Stimulated activated CD4-positive, alpha-beta T cell treated with anti-CD3 and anti-CD28 coated beads, TNF-alpha, amount 100 ng/mL, for 24 hours (primary cell): Measurements from ENCODE around the gene IZUMO2.
"Not testable (repeated sequence)": the region's sequence is repeated elsewhere in the genome, so short reads cannot be mapped to it uniquely, and the experiment has no call there.

Experiments used
- DNase-seq, 3 experiments: peaks; one replicate each; pipeline ENCODE4 v3.0.0-alpha.2; 2020; ENCODE audit warnings: low read depth in 3 of 3

Gene IZUMO2

DNA sequence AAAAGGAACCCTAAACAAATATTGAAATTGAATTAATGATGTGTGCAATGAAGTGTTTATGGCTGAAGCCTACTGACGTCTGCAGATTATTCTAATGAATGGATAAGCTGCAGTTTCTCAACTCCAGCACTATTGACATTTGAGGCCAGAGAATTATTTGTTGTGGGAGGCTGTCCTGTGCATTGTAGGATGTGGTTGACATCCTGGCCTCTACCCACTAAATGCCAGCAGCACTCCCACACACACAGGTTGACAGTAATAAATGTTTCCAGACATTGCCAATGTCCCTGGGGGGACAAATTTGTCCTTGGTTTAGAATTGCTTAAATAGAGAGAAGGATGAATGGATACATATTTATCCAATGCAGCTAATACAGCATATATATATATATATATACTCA is 21.1 kb upstream of the IZUMO2 start:
- no peak for DNase-seq

DNA sequence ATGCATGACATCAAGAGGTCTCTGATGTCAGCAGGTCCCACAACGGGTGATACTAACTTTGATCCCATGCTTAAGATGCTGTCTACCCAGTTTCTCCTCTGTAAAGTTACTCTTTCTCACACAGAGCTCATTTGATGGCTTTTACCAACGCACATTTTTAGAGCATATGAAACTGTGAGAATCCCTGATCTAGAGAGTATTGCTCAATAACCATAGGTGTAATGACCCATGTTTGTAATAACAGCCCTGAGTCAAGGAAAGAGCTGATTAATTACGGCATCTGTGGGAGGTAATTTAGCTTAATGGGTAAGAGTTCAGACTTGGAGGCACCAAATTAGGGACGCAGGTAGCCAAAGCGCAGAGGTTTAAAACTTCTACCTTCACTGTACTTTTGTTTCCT is 18.0 kb upstream of the IZUMO2 start:
- DNase-seq = no peak

DNA sequence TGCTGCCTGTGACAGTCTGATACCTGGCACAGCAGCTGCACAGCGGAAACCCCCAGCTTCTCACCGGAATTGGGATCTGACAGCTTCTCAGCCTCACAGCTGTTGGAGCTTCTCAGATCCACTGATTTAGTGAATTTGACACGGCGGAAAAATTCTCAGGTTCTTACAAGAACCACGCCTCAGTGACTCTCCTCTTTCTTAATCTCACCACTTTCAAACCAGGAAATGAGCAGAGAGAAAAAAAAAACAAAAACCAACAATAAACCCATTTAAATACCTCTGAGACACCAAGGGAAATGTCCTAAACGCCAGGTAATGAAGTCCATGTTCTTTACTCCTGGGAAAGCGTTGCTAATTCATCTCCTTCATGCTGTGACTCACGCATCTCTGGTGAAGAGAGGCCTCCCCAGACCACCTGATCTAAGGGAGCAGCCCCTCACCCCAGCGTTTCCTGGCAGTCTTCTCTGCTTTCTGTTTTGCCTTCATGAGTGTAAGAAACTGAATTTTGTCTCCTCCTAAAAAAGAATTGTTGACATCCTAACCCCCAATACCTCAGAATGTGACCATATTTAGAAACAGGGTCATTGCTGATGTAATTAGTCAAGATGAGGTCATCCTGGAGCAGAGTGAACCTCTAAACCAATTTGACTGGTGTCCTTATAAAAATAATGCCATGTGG is 15.9 kb upstream of the IZUMO2 start:
- no peak for DNase-seq

DNA sequence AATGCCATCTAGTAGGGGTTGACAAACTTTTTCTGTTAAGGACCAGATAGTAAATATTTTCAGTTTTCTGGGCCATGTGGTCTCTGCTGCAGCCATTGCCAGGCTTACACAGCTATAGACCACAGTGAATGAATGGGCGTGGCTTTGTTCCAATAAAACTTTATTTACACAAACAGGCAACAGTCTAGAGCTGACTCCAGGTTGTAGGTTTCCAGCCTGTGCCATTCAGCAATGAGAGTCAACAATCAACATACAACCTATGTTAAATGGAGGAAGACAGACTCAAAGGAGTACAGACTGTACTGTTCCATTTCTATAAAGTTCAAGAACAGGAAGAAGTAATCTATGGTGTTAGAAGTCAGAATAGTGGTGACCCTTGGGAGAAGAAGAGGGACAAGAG is 15.2 kb upstream of the IZUMO2 start:
- no peak for DNase-seq

DNA sequence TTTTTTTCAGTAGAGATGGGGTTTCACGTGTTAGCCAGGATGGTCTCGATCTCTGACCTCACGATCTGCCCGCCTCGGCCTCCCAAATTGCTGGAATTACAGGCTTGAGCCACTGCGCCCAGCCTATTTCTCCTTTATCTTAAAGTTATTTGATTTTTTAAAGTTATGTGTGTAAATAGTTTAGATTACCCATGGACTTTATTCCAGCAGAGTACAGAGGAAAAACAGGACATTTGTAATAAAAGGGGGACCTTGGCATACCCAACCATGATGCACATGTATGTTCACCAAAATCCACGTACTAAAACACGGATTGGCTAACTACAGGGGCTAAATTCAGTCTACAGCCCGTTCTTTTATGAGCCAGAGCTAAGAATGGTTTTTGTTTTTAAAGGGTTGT is 13.7 kb upstream of the IZUMO2 start:
- DNase-seq = no peak

DNA sequence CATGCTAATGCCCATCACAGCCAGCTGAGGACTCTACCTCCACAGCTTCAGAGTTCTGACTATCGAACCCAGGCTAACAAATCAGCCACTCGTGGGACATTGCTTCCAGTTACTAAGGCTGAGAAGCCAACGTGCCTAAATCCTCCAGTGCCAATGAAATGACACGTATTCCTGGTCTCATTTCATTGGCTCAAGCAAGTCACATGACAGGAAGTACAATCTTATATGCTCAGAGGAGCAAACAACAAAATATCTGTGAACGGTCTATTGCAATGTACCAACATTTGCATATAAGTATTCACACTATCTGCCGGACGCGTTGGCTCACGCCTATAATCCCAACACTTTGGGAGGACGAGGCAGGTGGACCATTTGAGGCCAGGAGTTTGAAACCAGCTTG is 12.8 kb upstream of the IZUMO2 start:
- DNase-seq = no peak

DNA sequence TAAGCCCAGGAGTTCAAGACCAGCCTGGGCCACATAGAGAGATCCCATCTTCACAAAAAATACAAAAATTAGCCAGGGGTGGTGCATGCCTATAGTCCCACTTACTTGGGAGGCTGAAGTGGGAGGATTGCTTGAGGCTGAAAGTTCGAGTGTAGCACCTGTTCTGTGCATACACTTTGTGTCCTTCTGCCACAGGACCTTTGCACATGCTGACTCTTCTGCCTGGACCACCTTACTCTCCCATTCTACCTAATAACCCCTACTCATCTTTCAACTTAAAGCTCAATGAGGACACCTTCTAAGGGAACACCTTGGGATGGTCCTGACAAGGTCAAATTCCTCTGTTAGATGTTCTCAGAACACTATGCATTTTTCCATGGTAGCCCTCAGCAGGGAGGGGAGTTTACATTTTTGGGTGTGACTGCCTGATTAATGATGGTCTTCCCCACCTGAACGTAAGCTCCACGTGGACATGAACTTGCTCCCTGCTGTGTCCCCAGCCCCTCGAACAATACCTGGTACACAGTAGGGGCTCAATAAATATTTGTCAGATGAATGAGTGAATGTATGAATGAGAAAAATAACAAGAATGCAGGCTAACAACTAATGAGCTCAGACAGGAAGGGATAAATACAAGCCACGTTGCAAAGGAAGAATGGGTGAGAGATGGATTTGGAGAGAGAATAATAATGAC is 11.2 kb upstream of the IZUMO2 start:
- DNase-seq = no peak

DNA sequence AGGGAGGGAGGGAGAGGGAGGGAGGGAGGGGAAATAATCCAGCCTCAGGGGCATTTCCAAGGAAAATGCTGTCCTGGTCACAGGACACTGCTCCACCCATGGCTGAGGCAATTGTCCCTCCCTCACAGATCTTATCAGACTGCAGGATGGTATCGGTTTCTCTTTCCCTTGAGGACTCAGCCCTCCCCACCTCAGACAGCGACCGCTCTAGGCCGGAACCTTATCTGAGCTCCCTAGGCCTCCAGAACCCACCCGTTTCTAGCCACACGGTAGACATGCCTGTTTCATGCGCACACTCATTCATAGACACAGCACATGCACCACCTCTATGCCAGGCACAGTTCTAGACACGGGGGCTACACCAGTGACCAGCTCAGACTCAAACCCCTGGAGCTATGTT is 10.0 kb upstream of the IZUMO2 start:
- no peak for DNase-seq

DNA sequence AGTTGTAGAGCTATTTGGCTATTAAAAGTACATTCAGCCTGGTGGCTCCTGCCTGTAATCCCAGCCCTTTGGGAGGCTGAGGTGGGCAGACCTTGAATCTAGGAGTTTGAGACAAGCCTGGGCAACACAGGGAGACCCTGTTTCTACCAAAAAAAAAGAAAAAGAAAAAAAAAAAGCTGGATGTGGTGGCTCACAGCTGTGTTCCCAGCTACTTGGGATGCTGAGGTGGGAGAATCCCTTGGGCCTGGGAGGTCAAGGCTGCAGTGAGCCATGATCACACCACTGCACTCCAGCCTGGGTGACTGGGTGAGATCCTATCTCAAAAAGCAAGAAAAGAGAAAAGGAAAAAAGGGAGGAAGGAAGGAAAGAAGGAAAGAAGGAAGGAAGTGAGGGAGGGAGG is 9.6 kb upstream of the IZUMO2 start:
- no peak for DNase-seq

DNA sequence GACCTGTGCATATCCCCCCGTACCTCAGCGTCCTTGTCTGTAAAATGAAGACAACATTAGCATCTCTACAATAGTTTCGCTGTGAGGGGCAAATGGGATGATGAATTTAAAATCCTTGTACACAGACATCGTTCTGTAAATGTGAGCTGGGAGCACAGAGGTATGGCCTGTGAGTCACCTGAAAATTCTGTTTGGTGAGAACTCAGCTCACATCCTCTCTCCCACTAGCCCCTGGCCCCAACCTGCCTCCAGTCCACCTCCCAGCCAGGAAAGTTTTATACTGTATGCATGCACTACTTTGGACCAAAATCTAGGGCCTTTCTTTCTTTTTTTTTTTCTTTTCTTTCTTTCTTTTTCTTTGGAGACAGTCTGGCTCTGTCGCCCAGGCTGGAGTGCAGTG is 8.7 kb upstream of the IZUMO2 start:
- DNase-seq = no peak

DNA sequence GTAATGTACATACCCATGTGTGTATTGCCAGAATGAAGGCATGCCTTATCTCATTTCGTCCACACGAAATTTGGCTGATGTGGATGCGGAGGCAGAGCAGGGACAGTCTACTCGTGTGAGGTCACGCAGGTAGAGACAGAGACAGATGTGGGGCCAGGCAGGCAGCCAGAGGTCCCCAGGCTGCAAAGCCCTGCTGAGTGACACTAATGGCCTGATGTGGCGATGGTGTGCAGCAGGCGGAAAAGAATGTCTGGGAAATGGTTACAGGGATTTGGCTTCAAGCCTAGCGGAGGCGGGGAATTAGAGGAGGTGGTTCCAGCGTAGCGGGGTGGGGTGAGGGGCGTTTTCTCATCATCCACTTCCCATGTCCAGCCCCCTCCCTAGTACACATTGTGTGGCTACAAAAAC is 4.2 kb upstream of the IZUMO2 start:
- DNase-seq = no peak

DNA sequence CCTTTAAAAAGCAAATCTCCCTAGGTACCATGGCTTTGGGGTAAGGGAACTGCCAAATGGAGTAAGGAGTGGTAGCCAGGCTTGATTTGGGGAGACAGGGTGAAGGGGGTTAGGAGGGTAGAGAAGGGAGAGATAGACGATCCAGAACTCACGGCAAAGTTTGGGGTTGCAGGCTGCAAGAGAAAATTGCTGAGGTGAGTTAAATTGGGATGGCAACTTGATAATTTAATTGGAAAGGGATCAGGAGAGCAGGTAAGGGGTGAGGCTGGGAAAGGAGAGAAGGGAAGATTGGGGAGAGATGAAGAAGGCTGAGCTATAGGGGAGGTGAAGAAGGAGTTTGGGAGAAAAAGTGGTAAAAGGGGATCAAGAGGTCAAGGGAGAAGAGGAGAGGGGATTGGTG is 4.0 kb downstream of the IZUMO2 start:
- DNase-seq = no peak

DNA sequence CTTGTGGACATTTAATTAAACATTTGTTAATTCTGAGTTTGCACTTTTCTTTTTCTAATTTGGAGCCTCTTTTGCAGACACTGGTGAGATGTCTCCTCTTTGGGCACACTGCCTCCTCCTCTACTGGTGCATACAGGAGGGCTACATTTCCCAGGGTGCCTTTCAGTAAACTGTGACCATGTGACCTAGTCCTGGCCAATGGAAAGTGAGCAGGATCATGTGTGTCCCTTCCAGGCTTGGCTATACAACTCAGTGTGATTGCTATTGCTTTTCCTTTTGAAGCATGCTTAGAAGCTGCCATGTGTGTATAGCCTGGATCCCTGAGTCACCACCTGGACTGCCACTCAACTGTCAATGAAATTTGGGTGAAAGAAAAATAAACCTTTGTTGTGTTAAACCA is 4.5 kb downstream of the IZUMO2 start:
- DNase-seq = no peak

DNA sequence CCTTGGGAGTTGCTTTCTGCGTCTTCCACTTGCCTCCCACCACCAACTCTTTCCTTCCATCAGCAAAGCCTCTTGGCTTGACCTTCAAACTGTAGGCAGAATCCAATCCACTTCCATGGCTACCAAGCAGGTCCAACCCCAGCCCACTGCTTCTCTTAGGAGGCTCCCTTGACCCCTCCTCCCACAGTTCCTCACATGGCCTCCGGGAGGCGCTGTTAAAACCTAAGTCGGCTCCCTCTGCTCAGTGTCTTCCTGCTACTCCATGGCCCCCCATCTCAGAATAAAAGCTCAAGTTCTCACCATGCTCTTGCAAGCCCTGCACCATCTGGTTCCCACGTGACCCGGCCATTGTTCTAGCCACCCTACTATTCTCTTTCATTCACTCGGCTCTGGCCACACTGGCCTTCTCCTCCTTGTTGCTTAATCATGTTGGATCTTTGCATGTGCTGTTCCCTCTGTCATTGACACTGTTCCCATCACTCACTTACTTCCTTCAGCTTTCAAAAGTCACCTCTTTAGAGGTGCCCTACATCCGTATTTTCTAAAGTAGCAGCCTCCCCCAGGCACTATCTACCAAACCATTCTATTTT is 7.5 kb downstream of the IZUMO2 start:
- no peak for DNase-seq

DNA sequence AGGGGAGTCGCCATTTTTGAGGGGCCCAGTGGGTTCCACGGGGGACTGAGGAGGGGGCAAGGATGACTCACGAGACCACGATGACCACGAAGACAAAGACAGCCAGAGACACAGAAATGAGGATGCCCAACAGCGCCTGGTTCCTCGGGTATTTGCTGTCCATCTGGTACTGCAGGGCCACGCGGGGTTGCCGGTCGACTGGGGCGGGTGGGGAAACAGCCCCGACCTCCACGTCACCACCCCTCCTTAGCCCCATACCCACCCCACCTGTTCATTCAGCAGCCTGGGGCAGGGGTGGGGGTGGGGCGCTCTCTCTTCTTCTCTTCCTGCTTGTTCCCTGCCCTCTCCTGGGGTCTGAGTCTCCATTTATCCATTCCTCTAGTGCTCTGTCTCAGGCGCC is 8.6 kb downstream of the IZUMO2 start:
- DNase-seq = no peak

DNA sequence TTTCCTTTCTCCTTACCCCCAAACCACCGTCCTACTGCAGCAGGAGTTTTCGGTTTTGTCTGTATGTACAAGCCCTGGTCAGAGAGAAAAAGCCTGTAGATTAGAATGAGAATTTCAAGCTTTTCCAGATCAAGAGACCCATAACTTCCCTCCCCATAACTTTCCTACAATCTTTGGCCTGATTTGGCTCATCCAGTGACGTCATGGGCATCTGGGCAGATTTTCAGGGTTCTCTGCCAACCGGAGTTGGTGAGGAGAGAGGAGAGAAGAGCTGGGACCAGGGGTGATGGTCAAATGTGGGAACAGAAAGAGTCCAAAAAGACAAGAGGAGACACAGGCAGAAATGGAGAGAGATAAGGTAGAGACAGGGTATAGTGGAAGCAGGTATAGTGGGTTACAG is 10.5 kb downstream of the IZUMO2 start:
- DNase-seq = no peak

DNA sequence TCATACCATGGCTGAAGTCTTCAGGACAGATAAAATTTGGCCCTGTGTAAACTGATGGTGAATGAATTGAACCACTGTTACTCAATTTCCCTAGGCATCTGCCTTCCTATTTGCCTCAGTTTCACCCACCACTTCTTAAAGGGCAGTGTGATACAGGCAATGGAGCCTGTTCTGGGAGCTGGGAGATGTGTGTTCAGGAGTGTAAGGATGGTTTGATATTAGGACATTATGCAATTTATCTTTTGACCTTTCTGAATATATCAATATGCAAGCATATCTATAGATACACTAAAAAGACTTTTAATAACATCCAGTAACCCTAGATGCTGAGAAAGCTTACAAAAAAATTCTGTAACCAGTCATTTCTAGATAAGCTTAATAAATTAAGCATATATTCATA is 14.6 kb downstream of the IZUMO2 start:
- DNase-seq = no peak

DNA sequence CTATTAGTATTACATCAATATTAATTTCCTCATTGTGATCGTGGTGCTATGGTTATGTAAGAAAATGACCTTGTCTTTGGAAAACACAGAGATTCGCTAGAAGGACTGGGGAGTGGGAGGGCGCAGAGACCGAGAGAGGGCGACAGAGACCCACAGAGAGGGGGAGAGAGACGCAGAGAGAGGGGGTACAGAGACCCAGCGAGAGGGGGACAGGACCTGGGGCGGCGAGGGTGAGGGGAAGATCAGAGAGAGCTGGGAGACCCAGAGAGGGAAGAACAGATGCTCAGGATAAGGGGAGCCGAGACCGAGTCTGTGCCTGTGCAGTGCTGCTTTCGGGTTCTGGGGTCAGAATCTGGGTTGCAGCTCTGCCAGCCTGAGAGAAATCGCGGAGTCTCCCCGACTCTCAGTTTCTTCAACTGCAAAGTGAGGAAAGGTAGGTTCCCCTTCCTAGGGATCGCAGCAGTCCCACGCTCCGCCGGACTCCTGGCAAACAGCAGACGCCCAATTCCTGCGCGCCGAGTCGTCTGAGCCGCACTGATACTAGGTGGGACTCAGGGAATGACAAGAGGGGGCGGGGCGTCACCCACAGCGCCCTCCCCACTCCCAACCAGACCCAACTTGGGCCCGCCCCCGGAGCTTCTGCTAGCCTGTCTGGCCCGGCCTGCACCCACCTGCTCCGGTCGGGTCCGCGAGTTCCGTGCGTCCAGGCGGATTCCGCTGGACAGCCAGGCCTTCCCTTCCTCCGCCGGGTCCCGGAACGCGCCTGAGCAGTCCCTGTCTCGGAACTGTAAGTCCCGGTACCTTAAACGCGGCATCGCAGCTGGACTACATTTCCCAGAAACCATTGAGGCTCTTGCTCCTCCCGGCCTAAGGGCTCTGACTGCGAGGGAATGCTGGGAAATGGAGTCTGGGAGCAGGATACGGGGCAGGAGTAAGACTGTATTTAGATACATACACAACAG is 15.3 kb downstream of the IZUMO2 start:
- peak; percentile 48 to 67 (median 54) for DNase-seq

DNA sequence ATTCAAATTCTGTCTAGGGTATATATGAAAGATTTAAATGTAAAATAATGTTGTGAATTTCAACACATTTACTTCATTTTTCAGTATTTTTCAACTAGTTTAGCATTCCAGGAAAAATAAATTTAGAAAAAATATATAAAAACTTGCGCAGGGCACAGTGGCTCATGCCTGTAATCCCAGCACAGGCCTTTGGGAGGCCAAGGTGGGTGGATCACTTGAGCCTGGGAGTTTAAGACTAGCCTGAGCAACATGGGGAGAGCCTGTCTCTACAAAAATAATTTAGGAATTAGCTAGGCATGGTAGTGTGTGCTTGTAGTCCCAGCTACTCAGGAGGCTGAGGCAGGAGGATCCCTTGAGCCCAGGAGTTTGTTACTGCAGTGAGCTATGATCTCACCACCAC is 21.2 kb downstream of the IZUMO2 start:
- not testable (repeated sequence) for DNase-seq

DNA sequence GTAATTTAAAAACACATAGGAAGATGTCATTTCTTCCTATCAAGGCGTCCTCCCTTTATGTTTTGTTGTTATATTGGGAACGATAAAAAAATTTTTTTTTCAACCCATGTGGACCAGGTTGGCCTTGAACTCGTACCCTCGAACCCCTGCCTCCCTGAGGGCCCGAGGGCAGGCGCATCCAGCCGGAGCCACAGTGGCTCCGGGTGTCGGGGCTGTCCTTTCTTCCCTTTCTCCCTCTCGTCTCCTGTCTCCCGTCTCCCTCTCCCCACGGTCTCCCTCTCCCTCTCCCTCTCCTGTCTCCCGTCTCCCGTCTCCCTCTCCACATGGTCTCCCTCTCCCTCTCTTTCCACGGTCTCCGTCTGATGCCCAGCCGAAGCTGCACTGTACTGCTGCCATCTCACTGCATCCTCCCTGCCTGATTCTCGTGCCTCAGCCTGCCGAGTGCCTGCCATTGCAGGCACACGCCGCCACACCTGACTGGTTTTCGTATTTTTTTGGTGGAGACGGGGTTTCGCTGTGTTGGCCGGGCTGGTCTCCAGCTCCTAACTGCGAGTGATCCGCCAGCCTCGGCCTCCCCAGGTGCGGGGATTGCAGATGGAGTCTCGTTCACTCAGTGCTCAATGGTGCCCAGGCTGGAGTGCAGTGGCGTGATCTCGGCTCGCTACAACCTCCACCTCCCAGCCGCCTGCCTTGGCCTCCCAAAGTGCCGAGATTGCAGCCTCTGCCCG is 22.8 kb downstream of the IZUMO2 start:
- not testable (repeated sequence) for DNase-seq

DNA sequence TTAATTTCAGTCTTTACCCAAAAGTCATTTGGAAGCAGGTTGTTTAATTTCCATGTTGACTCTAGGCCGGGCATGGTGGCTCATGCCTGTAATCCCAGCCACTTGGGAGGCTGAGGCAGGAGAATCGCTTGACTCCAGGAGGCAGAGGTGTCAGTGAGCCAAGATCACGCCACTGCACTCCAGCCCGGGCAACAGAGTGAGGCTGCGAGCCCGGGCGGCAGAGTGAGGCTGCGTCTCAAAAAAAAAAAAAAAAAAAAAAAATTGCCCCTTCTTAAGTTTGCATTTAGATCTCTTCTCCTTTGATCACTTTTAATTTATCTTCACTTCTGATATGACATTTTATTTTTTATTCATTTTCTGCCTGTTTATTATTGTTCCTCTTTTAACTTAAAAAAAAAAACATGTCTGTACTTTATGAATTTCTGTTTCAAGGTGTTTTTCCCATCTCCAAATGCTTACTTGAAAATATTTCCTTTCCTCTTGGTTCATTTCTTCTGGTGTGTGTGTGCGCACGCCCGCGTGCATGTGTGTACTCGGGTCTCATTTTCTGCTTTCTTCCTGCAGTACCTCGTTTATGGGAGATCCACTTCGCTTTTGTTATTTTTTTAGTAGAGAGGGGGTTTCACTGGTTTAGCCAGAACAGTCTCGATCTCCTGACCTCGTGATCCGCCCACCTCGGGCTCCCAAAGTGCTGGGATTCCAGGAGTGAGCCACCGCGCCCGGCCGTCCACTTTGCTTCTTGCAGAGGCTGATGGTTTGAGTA is 26.3 kb downstream of the IZUMO2 start:
- DNase-seq = not testable (repeated sequence)
